ENCODE measurements around the gene ZNF217. TPM values are rescaled to one million over a fixed set of nuclear protein-coding genes. Genes with fewer than 3 reads are reported as not detected.
A peak's percentile ranks its signal among the peaks of the same experiment; 100 is the strongest.
"Not testable (repeated sequence)": the region's sequence is repeated elsewhere in the genome, so short reads cannot be mapped to it uniquely, and the experiment has no call there.

ZNF217 gene
- total RNA-seq, 1 experiment from 2014 or later = 42.9 TPM

DNA sequence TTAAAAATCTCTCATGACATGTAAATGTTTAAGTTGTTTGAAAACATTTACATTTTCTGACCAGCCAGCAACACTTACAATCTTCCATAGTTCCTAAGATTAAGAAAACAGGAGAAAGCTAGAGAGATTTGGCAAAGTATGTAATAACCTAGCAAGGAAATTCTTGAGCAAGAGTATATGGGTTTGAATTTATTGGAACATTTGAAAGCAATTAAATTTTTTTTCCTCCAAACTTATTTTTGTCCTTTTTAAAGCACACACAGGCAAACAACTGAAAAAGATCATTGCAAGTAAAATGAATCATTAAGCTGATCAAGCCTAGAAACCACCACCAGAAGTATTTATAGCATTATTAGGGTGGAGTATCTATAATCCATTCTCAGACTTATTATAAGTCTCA is 20.1 kb upstream of the ZNF217 start:
- Mint-ChIP-seq H3K4me1 (ENCODE audit: insufficient read depth, unreplicated experiment) (peaks cover 10% of the 10 kb centered on the region), H3K27me3 (ENCODE audit: insufficient read depth, unreplicated experiment) (no peaks in the 10 kb centered on the region), H3K36me3 (ENCODE audit: insufficient read depth, unreplicated experiment) (no peaks in the 10 kb centered on the region), H3K27ac (ENCODE audit: low read depth, unreplicated experiment) (no peak overlapping the region), H3K9me3 (ENCODE audit: unreplicated experiment) (no peaks in the 10 kb centered on the region), H3K4me3 (ENCODE audit: unreplicated experiment) (no peak overlapping the region)
- TF ChIP-seq, protein P1, sequence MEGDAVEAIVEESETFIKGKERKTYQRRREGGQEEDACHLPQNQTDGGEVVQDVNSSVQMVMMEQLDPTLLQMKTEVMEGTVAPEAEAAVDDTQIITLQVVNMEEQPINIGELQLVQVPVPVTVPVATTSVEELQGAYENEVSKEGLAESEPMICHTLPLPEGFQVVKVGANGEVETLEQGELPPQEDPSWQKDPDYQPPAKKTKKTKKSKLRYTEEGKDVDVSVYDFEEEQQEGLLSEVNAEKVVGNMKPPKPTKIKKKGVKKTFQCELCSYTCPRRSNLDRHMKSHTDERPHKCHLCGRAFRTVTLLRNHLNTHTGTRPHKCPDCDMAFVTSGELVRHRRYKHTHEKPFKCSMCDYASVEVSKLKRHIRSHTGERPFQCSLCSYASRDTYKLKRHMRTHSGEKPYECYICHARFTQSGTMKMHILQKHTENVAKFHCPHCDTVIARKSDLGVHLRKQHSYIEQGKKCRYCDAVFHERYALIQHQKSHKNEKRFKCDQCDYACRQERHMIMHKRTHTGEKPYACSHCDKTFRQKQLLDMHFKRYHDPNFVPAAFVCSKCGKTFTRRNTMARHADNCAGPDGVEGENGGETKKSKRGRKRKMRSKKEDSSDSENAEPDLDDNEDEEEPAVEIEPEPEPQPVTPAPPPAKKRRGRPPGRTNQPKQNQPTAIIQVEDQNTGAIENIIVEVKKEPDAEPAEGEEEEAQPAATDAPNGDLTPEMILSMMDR (IDR thresholded peaks at IDR 0.05; ENCODE audit: unreplicated experiment) = no peak
- no TSS peak for BruUV-seq (replicated peaks)
- intact Hi-C loops (cut with micrococcal nuclease) = no loop called here
- ChIA-PET POLR2A (interaction anchor here (0.5 to 5.4 kb wide), 11 partner anchors 9 to 287 kb away, joined by 3 to 96 read pairs (median 3); no protein-coding TSS in a partner anchor), CTCF (interaction anchor here (0.6 to 1.4 kb wide), 5 partner anchors 34 to 448 kb away, joined by 3 to 7 read pairs (median 5); no protein-coding TSS in a partner anchor)
- DNase-seq (ENCODE audit: unreplicated experiment) = no peak

GRCh38 chr20:53612289-53612688 is 18.6 kb upstream of the ZNF217 start:
- BruUV-seq (replicated peaks); H3K36me3 Mint-ChIP-seq (ENCODE audit: insufficient read depth, unreplicated experiment); intact Hi-C loops (cut with micrococcal nuclease); H3K27me3 Mint-ChIP-seq (ENCODE audit: insufficient read depth, unreplicated experiment); H3K9me3 Mint-ChIP-seq (ENCODE audit: unreplicated experiment); H3K4me3 Mint-ChIP-seq (ENCODE audit: unreplicated experiment); DNase-seq (ENCODE audit: unreplicated experiment): not testable (repeated sequence)
- Mint-ChIP-seq H3K27ac (ENCODE audit: low read depth, unreplicated experiment) (peak overlapping the region; percentile 82), H3K4me1 (ENCODE audit: insufficient read depth, unreplicated experiment) (peaks cover 10% of the 10 kb centered on the region)
- ChIA-PET CTCF (interaction anchor here (0.7 to 1.6 kb wide), 8 partner anchors 9 to 556 kb away, joined by 3 to 7 read pairs (median 4); no protein-coding TSS in a partner anchor), POLR2A (interaction anchor here (0.7 to 5.4 kb wide), 6 partner anchors 10 to 520 kb away, joined by 3 to 96 read pairs (median 10); partner anchors contain the start of gene ZNF217)

DNA sequence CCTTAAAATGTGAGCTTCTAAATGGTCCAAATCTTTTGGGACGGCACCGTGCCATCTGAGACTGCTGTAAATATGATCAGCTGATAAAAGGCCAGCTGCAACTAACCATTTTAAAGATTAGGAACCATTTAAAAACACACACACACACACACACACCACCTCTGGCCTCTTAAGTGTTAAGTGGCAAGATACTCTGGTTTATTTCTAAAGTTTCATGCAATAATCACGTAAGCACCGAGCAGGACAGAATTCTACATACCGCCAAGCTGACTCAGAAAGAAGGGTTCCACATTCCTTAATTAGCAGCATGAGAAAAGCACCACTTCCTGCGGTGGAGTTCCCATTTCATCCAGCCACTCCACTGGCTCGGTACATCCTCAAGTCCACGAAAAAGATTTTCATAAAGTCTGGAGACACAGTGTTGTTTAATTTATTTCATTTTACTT is 17.8 kb upstream of the ZNF217 start:
- H3K4me3 Mint-ChIP-seq (ENCODE audit: unreplicated experiment) = peak overlapping the region; percentile 47
- no peaks in the 10 kb centered on the region for H3K27me3 Mint-ChIP-seq (ENCODE audit: insufficient read depth, unreplicated experiment)
- no TSS peak for BruUV-seq (replicated peaks)
- intact Hi-C loops (cut with micrococcal nuclease) = no loop called here
- H3K36me3 Mint-ChIP-seq (ENCODE audit: insufficient read depth, unreplicated experiment) = no peaks in the 10 kb centered on the region
- ChIA-PET POLR2A (interaction anchor here (0.7 to 5.4 kb wide), 14 partner anchors 9 to 305 kb away, joined by 3 to 96 read pairs (median 4); partner anchors contain the start of gene ZNF217), CTCF (interaction anchor here (0.5 to 1.6 kb wide), 6 partner anchors 15 to 305 kb away, joined by 3 to 7 read pairs (median 4); no protein-coding TSS in a partner anchor)
- H3K9me3 Mint-ChIP-seq (ENCODE audit: unreplicated experiment) = no peaks in the 10 kb centered on the region
- peak; percentile 82 for DNase-seq (ENCODE audit: unreplicated experiment)
- peaks cover 12% of the 10 kb centered on the region for H3K4me1 Mint-ChIP-seq (ENCODE audit: insufficient read depth, unreplicated experiment)
- H3K27ac Mint-ChIP-seq (ENCODE audit: low read depth, unreplicated experiment) = peak overlapping the region; percentile 82
- TF ChIP-seq, protein P1 (IDR thresholded peaks at IDR 0.05; ENCODE audit: unreplicated experiment) = no peak

- POLR2A ChIA-PET = interaction anchor here (0.6 to 5.4 kb wide), 12 partner anchors 13 to 219 kb away, joined by 3 to 96 read pairs (median 4); partner anchors contain the start of gene ZNF217
- intact Hi-C loops (cut with micrococcal nuclease) = no loop called here
- H3K36me3 Mint-ChIP-seq (ENCODE audit: insufficient read depth, unreplicated experiment) = no peaks in the 10 kb centered on the region
- no peaks in the 10 kb centered on the region for H3K9me3 Mint-ChIP-seq (ENCODE audit: unreplicated experiment)
- TF ChIP-seq, protein P1 (IDR thresholded peaks at IDR 0.05; ENCODE audit: unreplicated experiment) = no peak
- CTCF ChIA-PET = interaction anchor here (0.5 to 1.8 kb wide), 9 partner anchors 8 to 600 kb away, joined by 3 to 9 read pairs (median 3); no protein-coding TSS in a partner anchor
- no TSS peak for BruUV-seq (replicated peaks)
- no peaks in the 10 kb centered on the region for H3K27me3 Mint-ChIP-seq (ENCODE audit: insufficient read depth, unreplicated experiment)
- no peak overlapping the region for H3K4me3 Mint-ChIP-seq (ENCODE audit: unreplicated experiment)
- peak; percentile 26 for DNase-seq (ENCODE audit: unreplicated experiment)
- peak overlapping the region; percentile 60 for H3K27ac Mint-ChIP-seq (ENCODE audit: low read depth, unreplicated experiment)
- H3K4me1 Mint-ChIP-seq (ENCODE audit: insufficient read depth, unreplicated experiment) = peaks cover 15% of the 10 kb centered on the region
Observed at GRCh38 chr20:53609491-53610445, 16.1 kb upstream of the ZNF217 start.
